Fibroblast of the conjunctiva (primary cell): ENCODE data around the gene GPHA2.

Experiments
- DNase-seq: peaks from one replicate; pipeline ENCODE4 v3.0.0-alpha.2; 2010; ENCODE audit warnings: low read depth

GPHA2 gene

GRCh38 chr11:64910451-64911093 lies 25.1 kb downstream of the GPHA2 start:
- no peak for DNase-seq

- DNase-seq: no peak
Observed at GRCh38 chr11:64909653-64910343, 25.9 kb downstream of the GPHA2 start.

- DNase-seq: no peak
Observed at GRCh38 chr11:64908766-64909165, 26.9 kb downstream of the GPHA2 start.

- no peak for DNase-seq
Observed at GRCh38 chr11:64906314-64906635, 29.4 kb downstream of the GPHA2 start.

- DNase-seq: no peak
Observed at GRCh38 chr11:64905516-64906313, 30.0 kb downstream of the GPHA2 start.

GRCh38 chr11:64903291-64903833 lies 32.3 kb downstream of the GPHA2 start:
- no peak for DNase-seq

- no peak for DNase-seq
Observed at GRCh38 chr11:64902102-64902900, 33.4 kb downstream of the GPHA2 start.

GRCh38 chr11:64900774-64901173 lies 34.9 kb downstream of the GPHA2 start:
- no peak for DNase-seq

GRCh38 chr11:64900263-64900678 lies 35.4 kb downstream of the GPHA2 start:
- no peak for DNase-seq

GRCh38 chr11:64898541-64898940 lies 37.2 kb downstream of the GPHA2 start:
- no peak for DNase-seq

- no peak for DNase-seq
Observed at GRCh38 chr11:64898076-64898445, 37.6 kb downstream of the GPHA2 start.

- no peak for DNase-seq
Observed at GRCh38 chr11:64897381-64898075, 38.2 kb downstream of the GPHA2 start.

GRCh38 chr11:64896448-64897022 lies 39.2 kb downstream of the GPHA2 start:
- no peak for DNase-seq

GRCh38 chr11:64894812-64895452 lies 40.8 kb downstream of the GPHA2 start:
- no peak for DNase-seq

GRCh38 chr11:64894070-64894811 lies 41.5 kb downstream of the GPHA2 start:
- DNase-seq: no peak

GRCh38 chr11:64893194-64894069 lies 42.3 kb downstream of the GPHA2 start:
- no peak for DNase-seq

GRCh38 chr11:64892838-64893193 lies 42.9 kb downstream of the GPHA2 start:
- DNase-seq: no peak

GRCh38 chr11:64892411-64892831 lies 43.3 kb downstream of the GPHA2 start:
- DNase-seq: no peak

- no peak for DNase-seq
Observed at GRCh38 chr11:64891880-64892279, 43.8 kb downstream of the GPHA2 start.
